H1 (cell line): Measurements from ENCODE around the gene AAGAB. TPM values are rescaled to one million over a fixed set of nuclear protein-coding genes. Genes with fewer than 3 reads are reported as not detected.

Experiments
- CTCF ChIA-PET: fragments of 300-600 bp; sonication (Branson Sonifier 250); formaldehyde crosslinking; loops from one replicate; lab custom pipeline; 2021; ENCODE audit not compliant: partially characterized antibody; lab: Charles Lee
- POLR2A ChIA-PET: fragments of 300-600 bp; sonication (Branson Sonifier 250); formaldehyde crosslinking; loops from one replicate; lab custom pipeline; 2021; ENCODE audit warnings: inconsistent platforms; ENCODE audit not compliant: partially characterized antibody; lab: Charles Lee
- DNase-seq, 2 experiments: peaks; one replicate each; pipeline versions ENCODE4 v3.0.0 to v3.0.0-alpha.2; 2010 to 2022; ENCODE audit warnings: low spot score in 2 of 2, low read depth in 1 of 2, mixed read lengths in 1 of 2
- FAIRE-seq: peaks from 2 replicates; lab custom pipeline; 2011; peaks lifted over from hg19 to GRCh38; lab: Jason Lieb, UNC
- H2AFZ ChIP-seq: 2 replicates; pipeline ENCODE4 v1.8.1; 2012; ENCODE audit warnings: low read length, inconsistent platforms
- H2AK5ac ChIP-seq: 2 replicates; pipeline ENCODE4 v1.6.1; 2013; ENCODE audit warnings: low read depth, low read length
- H2BK120ac ChIP-seq: replicated peaks from 2 replicates; pipeline ENCODE3; 2013; ENCODE audit warnings: low read depth, low read length, inconsistent platforms
- H2BK12ac ChIP-seq: 2 replicates; pipeline ENCODE4 v1.6.1; 2013; ENCODE audit warnings: low read depth, low read length
- H2BK15ac ChIP-seq: 2 replicates; pipeline ENCODE4 v1.6.1; 2013; ENCODE audit warnings: low read length
- H2BK20ac ChIP-seq: 2 replicates; pipeline ENCODE4 v1.6.1; 2013; ENCODE audit warnings: low read length
- H2BK5ac ChIP-seq: 2 replicates; pipeline ENCODE4 v1.6.1; 2013; ENCODE audit warnings: low read depth, low read length
- H3K14ac ChIP-seq: 2 replicates; pipeline ENCODE4 v1.6.1; 2013; ENCODE audit warnings: inconsistent platforms; ENCODE audit not compliant: insufficient read length
- H3K18ac ChIP-seq: 2 replicates; pipeline ENCODE4 v1.6.1; 2013; ENCODE audit warnings: low read length; ENCODE audit errors: extremely low read depth
- H3K23ac ChIP-seq: 2 replicates; pipeline ENCODE4 v1.6.1; 2013; ENCODE audit warnings: inconsistent platforms; ENCODE audit not compliant: insufficient read length
- H3K23me2 ChIP-seq: 2 replicates; pipeline ENCODE4 v1.6.1; 2013; ENCODE audit warnings: low read depth, low read length
- H3K27ac ChIP-seq: 2 replicates; pipeline ENCODE4 v1.6.1; 2011; ENCODE audit warnings: low read depth, low read length, inconsistent platforms
- H3K27me3 ChIP-seq, 4 experiments: replicated peaks in 1 of 4; 1 replicate in 1 of 4; 2 replicates in 3 of 4; pipeline versions ENCODE4 v1.6.1 to v1.8.1; 2011 to 2013; ENCODE audit warnings: low read length in 3 of 4, mild to moderate bottlenecking in 3 of 4, inconsistent platforms in 2 of 4, mixed read lengths in 2 of 4, moderate library complexity in 1 of 4; ENCODE audit not compliant: control insufficient read depth in 3 of 4, insufficient read depth in 3 of 4; ENCODE audit errors: extremely low read depth in 1 of 4
- H3K36me3 ChIP-seq, 4 experiments: 2 replicates each; pipeline versions ENCODE4 v1.6.1 to v1.8.1; 2011 to 2013; ENCODE audit warnings: mild to moderate bottlenecking in 4 of 4, low read length in 3 of 4, moderate library complexity in 2 of 4, control low read depth in 1 of 4, inconsistent platforms in 1 of 4; ENCODE audit not compliant: insufficient read depth in 4 of 4, control insufficient read depth in 2 of 4
- H3K4ac ChIP-seq: replicated peaks from 2 replicates; pipeline ENCODE3; 2013; ENCODE audit warnings: low read length, low read depth, mixed read lengths, inconsistent platforms; ENCODE audit not compliant: insufficient read length
- H3K4me1 ChIP-seq, 4 experiments: replicated peaks in 1 of 4; 1 replicate in 1 of 4; 2 replicates in 3 of 4; pipeline versions ENCODE4 v1.6.1 to v1.8.1; 2011 to 2013; ENCODE audit warnings: low read length in 3 of 4, inconsistent platforms in 2 of 4, mixed read lengths in 1 of 4; ENCODE audit not compliant: insufficient read depth in 4 of 4, control insufficient read depth in 3 of 4
- H3K4me2 ChIP-seq, 2 experiments: 2 replicates each; pipeline versions ENCODE4 v1.6.1 to v1.8.1; 2011 to 2013; ENCODE audit warnings: low read depth in 2 of 2, low read length in 2 of 2, control low read depth in 1 of 2, inconsistent platforms in 1 of 2, mild to moderate bottlenecking in 1 of 2; ENCODE audit not compliant: insufficient read depth in 1 of 2
- H3K4me3 ChIP-seq, 4 experiments: fragments of 200-600, 300-600 bp in 1 of 4; sonication (generic), shearing (Covaris generic), sonication (Bioruptor Twin) in 1 of 4; 2 replicates each; pipeline versions ENCODE4 v1.5.1 to v1.8.1; 2011 to 2016; ENCODE audit warnings: low read length in 4 of 4, low read depth in 3 of 4, control low read depth in 2 of 4, inconsistent platforms in 2 of 4, mild to moderate bottlenecking in 2 of 4, mixed read lengths in 1 of 4, moderate library complexity in 1 of 4; ENCODE audit not compliant: insufficient read depth in 2 of 4; ENCODE audit errors: extremely low read depth in 1 of 4
- H3K56ac ChIP-seq: replicated peaks from 2 replicates; pipeline ENCODE3; 2013; ENCODE audit warnings: low read depth, mild to moderate bottlenecking, mixed read lengths, low read length, inconsistent platforms; ENCODE audit not compliant: insufficient read length
- H3K79me1 ChIP-seq: 2 replicates; pipeline ENCODE4 v1.6.1; 2013; ENCODE audit warnings: low read depth, low read length, control low read depth
- H3K79me2 ChIP-seq, 2 experiments: 2 replicates each; pipeline versions ENCODE4 v1.6.1 to v1.8.1; 2012 to 2013; ENCODE audit warnings: low read length in 2 of 2, mild to moderate bottlenecking in 2 of 2, inconsistent platforms in 1 of 2; ENCODE audit not compliant: insufficient read depth in 2 of 2, control insufficient read depth in 1 of 2
- H3K9ac ChIP-seq, 4 experiments: replicated peaks in 1 of 4; 1 replicate in 1 of 4; 2 replicates in 3 of 4; pipeline versions ENCODE4 v1.6.1 to v1.8.1; 2011 to 2013; ENCODE audit warnings: low read depth in 3 of 4, low read length in 3 of 4, control low read depth in 2 of 4, mild to moderate bottlenecking in 2 of 4, moderate library complexity in 2 of 4, inconsistent platforms in 1 of 4; ENCODE audit errors: extremely low read depth in 1 of 4
- H3K9me3 ChIP-seq, 2 experiments: 2 replicates each; pipeline versions ENCODE4 v1.6.1 to v1.8.1; 2012 to 2013; ENCODE audit warnings: mild to moderate bottlenecking in 2 of 2, moderate library complexity in 2 of 2, control low read depth in 1 of 2, inconsistent platforms in 1 of 2, low read depth in 1 of 2, low read length in 1 of 2, mixed read lengths in 1 of 2; ENCODE audit not compliant: insufficient read depth in 2 of 2
- H4K20me1 ChIP-seq, 2 experiments: replicated peaks in 1 of 2; 2 replicates each; pipeline versions ENCODE3 to v1.8.1; 2011 to 2013; ENCODE audit warnings: inconsistent platforms in 2 of 2, low read length in 2 of 2, mild to moderate bottlenecking in 1 of 2; ENCODE audit not compliant: insufficient read depth in 2 of 2, control insufficient read depth in 1 of 2
- H4K5ac ChIP-seq: 2 replicates; pipeline ENCODE4 v1.6.1; 2013; ENCODE audit warnings: low read length, low read depth, mixed read lengths, inconsistent platforms; ENCODE audit not compliant: insufficient read length
- H4K8ac ChIP-seq: 2 replicates; pipeline ENCODE4 v1.8.0; 2013; ENCODE audit warnings: mild to moderate bottlenecking, moderate library complexity, low read length, inconsistent platforms; ENCODE audit not compliant: insufficient read depth; ENCODE audit errors: extremely low read depth
- H4K91ac ChIP-seq: replicated peaks from 2 replicates; pipeline ENCODE3; 2013; ENCODE audit warnings: low read length, mixed read lengths, inconsistent platforms; ENCODE audit not compliant: insufficient read length
- CHD2 ChIP-seq: IDR thresholded peaks from 2 replicates; pipeline ENCODE4 v1.6.1; 2012; ENCODE audit warnings: low read length, improper control_type of control experiment
- CREB1 ChIP-seq: IDR thresholded peaks from 2 replicates; pipeline ENCODE4 v1.6.1; 2012; ENCODE audit warnings: inconsistent platforms
- EGR1 ChIP-seq: IDR thresholded peaks from 2 replicates; pipeline ENCODE4 v1.6.1; 2011; ENCODE audit warnings: low read depth, low read length, borderline replicate concordance
- GABPA ChIP-seq: IDR thresholded peaks from 2 replicates; pipeline ENCODE4 v1.6.1; 2011; ENCODE audit warnings: mild to moderate bottlenecking, low read length, moderate library complexity, borderline replicate concordance; ENCODE audit not compliant: insufficient read depth
- POU5F1 ChIP-seq: IDR thresholded peaks from 2 replicates; pipeline ENCODE4 v1.6.1; 2011; ENCODE audit warnings: low read depth, mild to moderate bottlenecking, low read length, moderate library complexity
- RFX5 ChIP-seq: IDR thresholded peaks from 2 replicates; pipeline ENCODE4 v1.6.1; 2011; ENCODE audit warnings: low read depth, low read length, improper control_type of control experiment, borderline replicate concordance
- TBP ChIP-seq: IDR thresholded peaks from 2 replicates; pipeline ENCODE4 v1.6.1; 2011; ENCODE audit warnings: low read depth, low read length, improper control_type of control experiment
- TCF12 ChIP-seq: IDR thresholded peaks from 2 replicates; pipeline ENCODE4 v1.6.1; 2011; ENCODE audit warnings: low read depth, mild to moderate bottlenecking, low read length
- USF2 ChIP-seq: IDR thresholded peaks from 2 replicates; pipeline ENCODE4 v1.6.1; 2011; ENCODE audit warnings: low read length, improper control_type of control experiment
- WGBS, 2 experiments: shearing (Covaris generic) in 1 of 2; methylation state at CpG; one replicate each; pipeline versions ENCODE4 v1.1.6 to v1.1.7; 2013 to 2015; ENCODE audit warnings: low lambda C conversion rate in 2 of 2, mixed read lengths in 2 of 2, inconsistent platforms in 1 of 2, low coverage in 1 of 2, missing lambda C conversion rate in 1 of 2; ENCODE audit not compliant: insufficient replicate concordance in 2 of 2, insufficient coverage in 1 of 2, insufficient read length in 1 of 2; ENCODE audit errors: extremely low coverage in 1 of 2, missing lambda C conversion rate in 1 of 2; 5-methylcytosine and 5-hydroxymethylcytosine counted together
- polyA plus RNA-seq, 7 experiments: library from polyadenylated mRNA; depleted of rRNA in 3 of 7; stranded (reverse) in 5 of 7; unstranded in 2 of 7; fragments of >200 nt in 5 of 7; fragments of 200-250 nt in 2 of 7; gene quantifications; 1 replicate in 5 of 7; 2 replicates in 1 of 7; 4 replicates in 1 of 7; pipeline versions ENCODE4 v1.2.1 to v1.2.3, GENCODE V29; 2011 to 2013; ENCODE audit warnings: missing spikeins in 2 of 7, mixed read lengths in 2 of 7
- total RNA-seq: library from RNA; stranded (reverse); fragmentation: NEBNext Ultra II Directional; extraction: Animal tissue kit (Norgen Biotek cat#: 25700); gene quantifications from 2 replicates; pipeline ENCODE4 v1.2.1, GENCODE V29; 2021

Gene AAGAB
- total and polyA plus RNA-seq, 2 of the 8 experiments (the other 6 are each of a cell fraction or from before 2014, with no cell fraction given): 20.1 to 45.9 TPM

GRCh38 chr15:67175643-67176071 is 78.8 kb downstream of the AAGAB start:
- Histone ChIP-seq H3K27ac (no peak overlapping the region), H3K79me1 (peaks cover 2% of the 10 kb centered on the region; the same call in 1 of the 2 replicates), H3K4me1 (peaks cover 4 to 23% (median 11%) of the 10 kb centered on the region in 4 experiments), H3K23me2 (no peaks in the 10 kb centered on the region), H3K36me3 (no peaks in the 10 kb centered on the region), H2BK20ac (no peak overlapping the region), H2AFZ (no peak overlapping the region), H3K9me3 (no peaks in the 10 kb centered on the region), H3K9ac (no peak overlapping the region), H2BK12ac (peak overlapping the region; percentile 78; the same call in 1 of the 2 replicates), H3K4me3 (no peak overlapping the region), H3K14ac (no peak overlapping the region), H3K23ac (no peak overlapping the region), H3K4me2 (no peak overlapping the region), H2BK5ac (no peak overlapping the region), H3K4ac (no peak overlapping the region), H3K56ac (no peak overlapping the region), H4K91ac (peak overlapping the region; percentile 20), H2AK5ac (no peak overlapping the region), H4K5ac (no peak overlapping the region), H3K27me3 (no peaks in the 10 kb centered on the region), H3K79me2 (no peaks in the 10 kb centered on the region), H3K18ac (peak overlapping the region; percentile 42; the same call in 1 of the 2 replicates), H2BK120ac (no peak overlapping the region), H4K20me1 (peaks cover 0 to 1% of the 10 kb centered on the region in 2 experiments), H2BK15ac (0 out of 2 replicates have a peak overlapping the region, but pooled peaks have one; percentile 18), H4K8ac (no peak overlapping the region; the same call in 1 of the 2 replicates)
- TF ChIP-seq TCF12 (no peak), USF2 (no peak), POU5F1 (no peak), CHD2 (no peak), CREB1 (no peak), GABPA (no peak), TBP (no peak), RFX5 (no peak), EGR1 (no peak)
- ChIA-PET CTCF (interaction anchor here (0.6 to 1.8 kb wide), 7 partner anchors 9 to 569 kb away, joined by 3 to 8 read pairs (median 4); no protein-coding TSS in a partner anchor), POLR2A (interaction anchor here (0.8 to 1.0 kb wide), 2 partner anchors 29 to 265 kb away, joined by 3 read pairs; no protein-coding TSS in a partner anchor)
- DNase-seq: no peak
- WGBS, 2 experiments: 89% methylated on average over 11 of the region's 11 CpGs; no CpG with 5 or more reads in 1 of the 2 experiments
- no peak for FAIRE-seq
